ENCODE data around the gene SDE2. TPM values are rescaled to one million over a fixed set of nuclear protein-coding genes. Genes with fewer than 3 reads are reported as not detected.

The SDE2 gene
- total RNA-seq, 1 experiment from 2014 or later: 18.3 TPM

DNA sequence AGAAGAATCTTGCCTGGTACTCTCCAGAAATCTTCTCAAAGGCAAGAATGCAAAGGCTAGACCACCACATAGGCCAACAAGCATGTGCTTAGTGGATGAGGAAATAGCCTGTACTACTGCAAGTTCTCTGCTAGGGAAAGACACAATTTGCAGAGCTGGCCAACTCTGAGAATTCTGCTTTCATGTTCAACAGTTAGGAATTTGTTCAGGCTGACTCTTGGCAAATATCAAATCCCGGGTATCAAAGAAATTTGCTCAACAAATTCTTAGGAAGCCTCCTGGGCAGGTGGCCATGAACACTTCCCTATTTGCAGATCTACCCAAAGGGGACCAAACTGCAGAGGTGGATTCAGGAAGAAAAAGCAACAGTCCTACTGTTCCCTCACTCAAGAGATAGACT is 48.4 kb upstream of the SDE2 start:
- in situ Hi-C loops (cut with HindIII; ENCODE audit: low pct_unique_long_range_greater_than_20kb, low sequenced_read_pairs) (no loop called here), intact Hi-C loops (cut with micrococcal nuclease; ENCODE audit: unreplicated experiment) (no loop called here)
- no peaks in the 10 kb centered on the region for H3K4me1 ChIP-seq (ENCODE audit: control insufficient read depth, insufficient read depth, low read length)
- TF ChIP-seq TCF7L2 (IDR thresholded peaks at IDR 0.05; ENCODE audit: low read depth, low read length) (no peak), SIN3A (IDR thresholded peaks at IDR 0.05; ENCODE audit: borderline replicate concordance, insufficient read depth, low read depth, low read length) (no peak), POLR2AphosphoS5 (IDR thresholded peaks at IDR 0.05; ENCODE audit: low read depth, low read length) (no peak)
- TF ChIP-seq, protein P1, sequence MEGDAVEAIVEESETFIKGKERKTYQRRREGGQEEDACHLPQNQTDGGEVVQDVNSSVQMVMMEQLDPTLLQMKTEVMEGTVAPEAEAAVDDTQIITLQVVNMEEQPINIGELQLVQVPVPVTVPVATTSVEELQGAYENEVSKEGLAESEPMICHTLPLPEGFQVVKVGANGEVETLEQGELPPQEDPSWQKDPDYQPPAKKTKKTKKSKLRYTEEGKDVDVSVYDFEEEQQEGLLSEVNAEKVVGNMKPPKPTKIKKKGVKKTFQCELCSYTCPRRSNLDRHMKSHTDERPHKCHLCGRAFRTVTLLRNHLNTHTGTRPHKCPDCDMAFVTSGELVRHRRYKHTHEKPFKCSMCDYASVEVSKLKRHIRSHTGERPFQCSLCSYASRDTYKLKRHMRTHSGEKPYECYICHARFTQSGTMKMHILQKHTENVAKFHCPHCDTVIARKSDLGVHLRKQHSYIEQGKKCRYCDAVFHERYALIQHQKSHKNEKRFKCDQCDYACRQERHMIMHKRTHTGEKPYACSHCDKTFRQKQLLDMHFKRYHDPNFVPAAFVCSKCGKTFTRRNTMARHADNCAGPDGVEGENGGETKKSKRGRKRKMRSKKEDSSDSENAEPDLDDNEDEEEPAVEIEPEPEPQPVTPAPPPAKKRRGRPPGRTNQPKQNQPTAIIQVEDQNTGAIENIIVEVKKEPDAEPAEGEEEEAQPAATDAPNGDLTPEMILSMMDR (IDR thresholded peaks at IDR 0.05): no peak
- TF ChIP-seq, protein P2, sequence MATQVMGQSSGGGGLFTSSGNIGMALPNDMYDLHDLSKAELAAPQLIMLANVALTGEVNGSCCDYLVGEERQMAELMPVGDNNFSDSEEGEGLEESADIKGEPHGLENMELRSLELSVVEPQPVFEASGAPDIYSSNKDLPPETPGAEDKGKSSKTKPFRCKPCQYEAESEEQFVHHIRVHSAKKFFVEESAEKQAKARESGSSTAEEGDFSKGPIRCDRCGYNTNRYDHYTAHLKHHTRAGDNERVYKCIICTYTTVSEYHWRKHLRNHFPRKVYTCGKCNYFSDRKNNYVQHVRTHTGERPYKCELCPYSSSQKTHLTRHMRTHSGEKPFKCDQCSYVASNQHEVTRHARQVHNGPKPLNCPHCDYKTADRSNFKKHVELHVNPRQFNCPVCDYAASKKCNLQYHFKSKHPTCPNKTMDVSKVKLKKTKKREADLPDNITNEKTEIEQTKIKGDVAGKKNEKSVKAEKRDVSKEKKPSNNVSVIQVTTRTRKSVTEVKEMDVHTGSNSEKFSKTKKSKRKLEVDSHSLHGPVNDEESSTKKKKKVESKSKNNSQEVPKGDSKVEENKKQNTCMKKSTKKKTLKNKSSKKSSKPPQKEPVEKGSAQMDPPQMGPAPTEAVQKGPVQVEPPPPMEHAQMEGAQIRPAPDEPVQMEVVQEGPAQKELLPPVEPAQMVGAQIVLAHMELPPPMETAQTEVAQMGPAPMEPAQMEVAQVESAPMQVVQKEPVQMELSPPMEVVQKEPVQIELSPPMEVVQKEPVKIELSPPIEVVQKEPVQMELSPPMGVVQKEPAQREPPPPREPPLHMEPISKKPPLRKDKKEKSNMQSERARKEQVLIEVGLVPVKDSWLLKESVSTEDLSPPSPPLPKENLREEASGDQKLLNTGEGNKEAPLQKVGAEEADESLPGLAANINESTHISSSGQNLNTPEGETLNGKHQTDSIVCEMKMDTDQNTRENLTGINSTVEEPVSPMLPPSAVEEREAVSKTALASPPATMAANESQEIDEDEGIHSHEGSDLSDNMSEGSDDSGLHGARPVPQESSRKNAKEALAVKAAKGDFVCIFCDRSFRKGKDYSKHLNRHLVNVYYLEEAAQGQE (IDR thresholded peaks at IDR 0.05; ENCODE audit: insufficient read depth in 1 of 2, low read depth in 2 of 2, low read length in 1 of 2): no peak
- ATAC-seq (no peak), DNase-seq (ENCODE audit: low read depth, low spot score) (no peak)
- no peaks in the 10 kb centered on the region for H3K9me3 ChIP-seq (ENCODE audit: control insufficient read depth, insufficient read depth, low read depth, low read length)
- CTCF ChIA-PET: no interaction called here
- H3K27ac ChIP-seq (ENCODE audit: low read length): no peak overlapping the region
- no peaks in the 10 kb centered on the region for H3K27me3 ChIP-seq (ENCODE audit: control insufficient read depth, insufficient read depth, low read length)
- no TSS peak for BruUV-seq (replicated peaks)
- no peak overlapping the region for H3K4me3 ChIP-seq (ENCODE audit: low read depth in 2 of 2, low read length in 2 of 2)
- POLR2A ChIA-PET: no interaction called here
- no peaks in the 10 kb centered on the region for H3K36me3 ChIP-seq (ENCODE audit: control insufficient read depth, insufficient read depth, low read length)

DNA sequence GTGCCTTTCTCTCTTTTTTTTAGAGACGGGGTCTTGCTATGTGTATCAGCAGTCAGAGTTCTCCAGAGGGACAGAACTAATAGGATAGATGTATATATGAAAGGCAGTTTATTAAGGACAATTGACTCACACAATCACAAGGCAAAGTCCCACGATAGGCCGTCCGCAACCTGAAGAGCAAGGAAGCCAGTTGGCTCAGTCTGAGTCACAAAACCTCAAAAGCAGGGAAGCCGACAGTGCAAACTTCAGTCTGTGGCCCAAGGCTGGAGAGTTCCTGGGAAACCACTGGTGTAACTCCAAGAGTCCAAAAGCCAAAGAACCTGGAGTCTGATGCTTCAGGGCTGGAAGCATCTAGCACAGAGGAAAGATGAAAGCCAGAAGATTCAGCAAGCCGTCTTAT is 47.1 kb upstream of the SDE2 start:
- POLR2A ChIA-PET: no interaction called here
- in situ Hi-C loops (cut with HindIII; ENCODE audit: low pct_unique_long_range_greater_than_20kb, low sequenced_read_pairs): no loop called here
- ATAC-seq (0 out of 2 replicates have a peak, but pooled peaks have one; percentile 25), DNase-seq (ENCODE audit: low read depth, low spot score) (no peak)
- intact Hi-C loops (cut with micrococcal nuclease; ENCODE audit: unreplicated experiment): no loop called here
- Histone ChIP-seq H3K4me3 (ENCODE audit: low read depth in 2 of 2, low read length in 2 of 2) (no peak overlapping the region), H3K36me3 (ENCODE audit: control insufficient read depth, insufficient read depth, low read length) (no peaks in the 10 kb centered on the region), H3K27ac (ENCODE audit: low read length) (no peak overlapping the region), H3K4me1 (ENCODE audit: control insufficient read depth, insufficient read depth, low read length) (no peaks in the 10 kb centered on the region), H3K27me3 (ENCODE audit: control insufficient read depth, insufficient read depth, low read length) (no peaks in the 10 kb centered on the region), H3K9me3 (ENCODE audit: control insufficient read depth, insufficient read depth, low read depth, low read length) (no peaks in the 10 kb centered on the region)
- TF ChIP-seq SIN3A (IDR thresholded peaks at IDR 0.05; ENCODE audit: borderline replicate concordance, insufficient read depth, low read depth, low read length) (no peak), TCF7L2 (IDR thresholded peaks at IDR 0.05; ENCODE audit: low read depth, low read length) (no peak)
- CTCF ChIA-PET: no interaction called here
- BruUV-seq (replicated peaks): no TSS peak

DNA sequence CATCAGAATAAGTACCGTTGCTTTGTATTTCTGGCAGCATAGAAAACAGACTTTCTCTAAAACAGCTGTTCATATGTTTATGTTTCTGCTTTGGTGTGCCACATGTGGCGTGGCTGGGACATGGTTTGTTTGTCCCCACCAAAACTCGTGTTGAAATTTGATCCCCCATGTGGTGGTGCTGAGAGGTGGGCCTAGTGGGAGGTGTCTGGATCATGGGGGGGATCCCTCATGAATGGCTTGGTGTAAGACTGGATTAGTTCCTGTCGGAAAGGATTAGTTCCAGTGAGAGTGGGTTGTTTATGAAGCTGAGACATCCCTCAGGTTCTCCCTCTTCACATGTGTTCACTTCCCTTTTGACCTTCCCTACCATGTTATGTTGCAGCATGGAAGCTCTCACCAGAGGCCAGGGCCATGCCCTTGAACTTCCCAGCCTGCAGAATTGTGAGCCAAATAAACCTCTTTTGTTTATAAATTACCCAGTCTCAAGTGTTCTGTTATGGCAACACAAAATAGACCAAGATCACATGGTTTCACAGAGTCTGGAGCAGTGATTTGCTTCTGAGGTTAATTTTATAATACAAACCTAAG is 45.5 kb upstream of the SDE2 start:
- DNase-seq (ENCODE audit: low read depth, low spot score) (no peak), ATAC-seq (no peak)
- ChIA-PET CTCF (no interaction called here), POLR2A (no interaction called here)
- Histone ChIP-seq H3K27ac (ENCODE audit: low read length) (no peak overlapping the region), H3K9me3 (ENCODE audit: control insufficient read depth, insufficient read depth, low read depth, low read length) (no peaks in the 10 kb centered on the region), H3K4me1 (ENCODE audit: control insufficient read depth, insufficient read depth, low read length) (no peaks in the 10 kb centered on the region), H3K27me3 (ENCODE audit: control insufficient read depth, insufficient read depth, low read length) (no peaks in the 10 kb centered on the region), H3K4me3 (ENCODE audit: low read depth in 2 of 2, low read length in 2 of 2) (no peak overlapping the region), H3K36me3 (ENCODE audit: control insufficient read depth, insufficient read depth, low read length) (no peaks in the 10 kb centered on the region)
- intact Hi-C loops (cut with micrococcal nuclease; ENCODE audit: unreplicated experiment): no loop called here
- BruUV-seq (replicated peaks): no TSS peak
- TF ChIP-seq TCF7L2 (IDR thresholded peaks at IDR 0.05; ENCODE audit: low read depth, low read length) (no peak), POLR2AphosphoS5 (IDR thresholded peaks at IDR 0.05; ENCODE audit: low read depth, low read length) (no peak), SIN3A (IDR thresholded peaks at IDR 0.05; ENCODE audit: borderline replicate concordance, insufficient read depth, low read depth, low read length) (no peak)
- TF ChIP-seq, protein P1 (IDR thresholded peaks at IDR 0.05): no peak
- TF ChIP-seq, protein P2 (IDR thresholded peaks at IDR 0.05; ENCODE audit: insufficient read depth in 1 of 2, low read depth in 2 of 2, low read length in 1 of 2): no peak
- in situ Hi-C loops (cut with HindIII; ENCODE audit: low pct_unique_long_range_greater_than_20kb, low sequenced_read_pairs): no loop called here
